Hepatocyte (in vitro differentiated cells): ENCODE results near the gene KMT2D.

Experiments used
- EZH2 ChIP-seq: fragments of 200-600 bp; sonication (generic); IDR thresholded peaks from 2 replicates; pipeline ENCODE4 v1.6.1; 2016; ENCODE audit warnings: antibody characterized with exemption, mild to moderate bottlenecking, borderline replicate concordance
- EZH2phosphoT487 ChIP-seq: fragments of 200-600 bp; sonication (generic); IDR thresholded peaks from one replicate; pipeline ENCODE4 v1.6.1; 2018; ENCODE audit warnings: antibody characterized with exemption, mild to moderate bottlenecking, low read depth, moderate library complexity; ENCODE audit not compliant: unreplicated experiment, severe bottlenecking
- TF ChIP-seq, protein P1 (sequence below): fragments of 200-600 bp; sonication (generic); IDR thresholded peaks from 2 replicates; pipeline ENCODE4 v1.5.1; 2016; ENCODE audit warnings: antibody characterized with exemption, mild to moderate bottlenecking; ENCODE audit not compliant: poor library complexity

DNA sequence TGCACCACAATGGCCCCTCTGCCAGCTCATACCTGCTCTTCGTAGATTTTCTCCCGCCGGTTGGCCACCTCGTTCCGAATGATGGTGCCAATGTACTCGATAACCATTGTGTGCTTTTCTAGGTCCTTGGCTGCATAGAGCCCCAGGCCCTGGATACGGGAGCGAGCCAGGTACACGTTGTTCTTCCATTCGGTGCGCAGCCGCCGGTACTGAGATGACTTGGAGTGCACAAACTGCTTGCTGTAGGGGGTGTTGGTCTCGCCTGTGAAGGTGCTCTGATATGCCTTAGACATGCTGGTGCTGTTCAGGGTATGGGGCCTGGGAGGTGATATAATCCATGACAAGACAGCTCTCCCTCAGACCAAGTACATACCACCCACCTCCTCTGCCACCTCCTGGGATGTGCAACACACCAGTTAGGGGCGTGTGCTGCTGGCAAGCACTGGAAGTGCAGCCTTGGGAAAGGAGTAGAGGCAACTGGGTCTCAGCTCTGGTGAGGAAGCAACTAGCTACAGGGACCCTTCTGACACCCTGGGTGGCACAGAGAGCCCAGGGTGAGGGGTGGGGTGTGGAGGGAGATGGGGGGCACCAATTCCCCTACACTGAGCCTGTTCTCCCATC is 37.9 kb downstream of the KMT2D start:
- TF ChIP-seq EZH2 (no peak), EZH2phosphoT487 (no peak)
- TF ChIP-seq, protein P1, sequence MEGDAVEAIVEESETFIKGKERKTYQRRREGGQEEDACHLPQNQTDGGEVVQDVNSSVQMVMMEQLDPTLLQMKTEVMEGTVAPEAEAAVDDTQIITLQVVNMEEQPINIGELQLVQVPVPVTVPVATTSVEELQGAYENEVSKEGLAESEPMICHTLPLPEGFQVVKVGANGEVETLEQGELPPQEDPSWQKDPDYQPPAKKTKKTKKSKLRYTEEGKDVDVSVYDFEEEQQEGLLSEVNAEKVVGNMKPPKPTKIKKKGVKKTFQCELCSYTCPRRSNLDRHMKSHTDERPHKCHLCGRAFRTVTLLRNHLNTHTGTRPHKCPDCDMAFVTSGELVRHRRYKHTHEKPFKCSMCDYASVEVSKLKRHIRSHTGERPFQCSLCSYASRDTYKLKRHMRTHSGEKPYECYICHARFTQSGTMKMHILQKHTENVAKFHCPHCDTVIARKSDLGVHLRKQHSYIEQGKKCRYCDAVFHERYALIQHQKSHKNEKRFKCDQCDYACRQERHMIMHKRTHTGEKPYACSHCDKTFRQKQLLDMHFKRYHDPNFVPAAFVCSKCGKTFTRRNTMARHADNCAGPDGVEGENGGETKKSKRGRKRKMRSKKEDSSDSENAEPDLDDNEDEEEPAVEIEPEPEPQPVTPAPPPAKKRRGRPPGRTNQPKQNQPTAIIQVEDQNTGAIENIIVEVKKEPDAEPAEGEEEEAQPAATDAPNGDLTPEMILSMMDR = no peak
